Stimulated activated CD4-positive, alpha-beta T cell treated with anti-CD3 and anti-CD28 coated beads, Interleukin-15, amount 100 ng/mL, for 24 hours (primary cell): ENCODE results near the gene GPR137B.
"Not testable (repeated sequence)": the region's sequence is repeated elsewhere in the genome, so short reads cannot be mapped to it uniquely, and the experiment has no call there.

Source experiments
- DNase-seq: peaks from one replicate; pipeline ENCODE4 v3.0.0-alpha.2; 2020

GPR137B gene

DNA sequence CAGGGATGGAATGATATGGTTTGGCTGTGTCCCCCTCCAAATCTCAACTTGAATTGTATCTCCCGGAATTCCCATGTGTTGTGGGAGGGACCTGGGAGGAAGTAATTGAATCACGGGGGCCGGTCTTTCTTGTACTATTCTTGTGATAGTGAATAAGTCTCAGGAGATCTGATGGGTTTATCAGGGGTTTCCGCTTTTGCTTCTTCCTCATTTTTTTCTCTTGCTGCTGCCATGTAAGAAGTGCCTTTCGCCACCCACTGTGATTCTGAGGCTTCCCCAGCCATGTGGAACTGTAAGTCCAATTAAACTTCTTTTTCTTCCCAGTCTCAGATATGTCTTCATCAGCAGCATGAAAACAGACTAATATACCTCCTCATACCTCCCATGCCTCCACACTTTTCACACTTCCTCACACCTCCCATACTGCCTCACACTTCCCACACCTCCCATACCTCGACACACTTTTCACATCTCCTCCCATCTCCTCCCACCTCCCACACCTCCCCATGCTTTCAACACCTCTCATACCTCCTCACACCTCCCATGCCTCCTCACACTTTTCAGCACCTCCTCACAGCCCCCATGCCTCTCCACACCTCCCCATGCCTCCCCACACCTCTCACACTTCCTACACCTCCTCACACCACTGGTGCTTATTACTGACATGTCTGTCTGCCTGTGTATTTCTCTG is 21.3 kb downstream of the GPR137B start:
- DNase-seq: no peak

DNA sequence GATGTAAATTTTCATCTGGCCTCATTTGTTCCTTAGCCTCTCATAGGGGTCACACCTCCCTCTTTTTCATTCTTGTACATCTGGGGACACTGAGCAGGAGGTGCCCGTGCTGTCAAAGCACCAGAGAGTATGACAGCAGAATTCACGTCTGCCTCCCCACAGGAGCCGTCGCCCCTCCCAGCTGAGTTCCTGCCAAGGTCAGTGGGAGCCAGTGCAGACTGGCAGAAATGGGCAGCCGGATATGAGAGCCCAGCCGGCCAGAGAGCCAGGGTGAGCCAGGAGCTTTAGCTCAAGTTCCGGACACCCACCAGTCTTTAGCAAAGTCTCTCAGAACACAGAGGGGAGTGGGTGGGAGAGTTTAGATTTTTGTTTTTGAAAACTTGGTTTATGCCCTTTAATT is 21.9 kb downstream of the GPR137B start:
- DNase-seq: no peak

DNA sequence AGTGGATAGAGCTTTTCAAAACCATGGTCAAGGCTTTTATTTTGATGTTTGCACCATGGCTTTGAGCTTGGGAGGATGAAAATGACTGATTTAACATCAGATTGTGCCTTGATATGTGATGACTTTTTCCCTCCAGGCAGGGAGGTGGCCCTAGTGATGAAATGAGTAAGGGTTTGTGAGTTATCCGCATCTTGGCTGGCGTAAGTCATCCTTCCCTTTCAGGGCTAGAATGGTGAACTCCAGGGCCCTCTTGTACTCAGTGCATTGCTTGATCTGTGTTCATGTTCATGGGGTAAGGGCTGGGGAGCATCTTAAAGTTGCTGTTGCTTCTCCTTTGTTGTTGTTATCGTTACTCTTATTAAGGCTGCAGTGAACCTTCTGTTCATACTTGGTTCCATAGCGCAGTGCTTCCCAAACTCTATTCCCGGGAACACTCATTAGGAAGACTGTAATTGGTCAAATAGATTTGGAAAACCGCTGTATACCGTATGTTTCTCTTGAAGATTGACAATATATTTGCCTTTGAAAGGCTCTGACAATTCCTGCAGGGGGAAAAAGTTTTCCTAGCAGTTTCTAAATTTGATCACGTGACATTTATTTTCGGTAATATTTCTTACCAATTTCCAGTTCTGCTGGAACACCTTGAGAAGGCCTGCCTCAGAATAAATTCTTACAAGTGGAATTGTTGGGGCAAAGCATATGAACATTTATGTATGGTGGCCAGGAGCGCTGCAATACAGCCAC is 23.1 kb downstream of the GPR137B start:
- no peak for DNase-seq

DNA sequence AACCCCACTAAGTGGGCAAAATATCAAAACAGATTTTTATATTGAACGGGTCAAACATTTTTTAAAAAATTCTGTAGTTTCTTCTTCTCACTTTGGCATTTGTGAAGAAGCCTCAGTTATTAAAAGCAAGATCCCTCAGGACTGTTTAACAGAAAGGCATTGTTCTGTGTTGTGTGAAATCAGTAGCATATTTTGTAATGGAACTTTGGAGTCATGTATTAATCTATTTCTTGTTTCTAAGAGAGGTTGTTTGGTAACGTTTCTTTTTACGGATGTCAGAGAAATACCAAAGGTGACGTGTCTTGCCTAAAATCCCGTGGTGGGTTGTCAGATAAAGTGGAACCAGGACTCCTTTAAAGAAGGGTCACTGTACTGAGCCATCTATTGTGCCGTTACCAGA is 23.7 kb downstream of the GPR137B start:
- DNase-seq: no peak

DNA sequence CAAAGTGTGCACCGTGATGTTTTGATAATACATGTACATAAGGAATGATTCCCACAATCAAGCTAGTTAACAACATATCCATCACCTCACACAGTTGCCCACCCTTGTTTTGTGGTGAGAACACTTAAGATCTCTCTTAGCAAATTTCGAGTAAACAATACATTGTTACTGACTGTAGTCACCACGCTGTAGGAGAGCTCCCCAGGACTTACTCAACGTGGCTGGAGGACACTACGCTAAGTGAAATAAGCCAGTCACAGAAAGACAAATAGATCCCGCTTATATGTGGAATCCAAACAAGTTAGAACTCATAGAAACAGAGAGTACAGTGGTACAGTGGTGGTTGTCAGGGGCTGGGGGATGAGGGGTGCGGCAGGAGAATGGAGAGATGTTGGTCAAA is 24.8 kb downstream of the GPR137B start:
- DNase-seq: no peak

DNA sequence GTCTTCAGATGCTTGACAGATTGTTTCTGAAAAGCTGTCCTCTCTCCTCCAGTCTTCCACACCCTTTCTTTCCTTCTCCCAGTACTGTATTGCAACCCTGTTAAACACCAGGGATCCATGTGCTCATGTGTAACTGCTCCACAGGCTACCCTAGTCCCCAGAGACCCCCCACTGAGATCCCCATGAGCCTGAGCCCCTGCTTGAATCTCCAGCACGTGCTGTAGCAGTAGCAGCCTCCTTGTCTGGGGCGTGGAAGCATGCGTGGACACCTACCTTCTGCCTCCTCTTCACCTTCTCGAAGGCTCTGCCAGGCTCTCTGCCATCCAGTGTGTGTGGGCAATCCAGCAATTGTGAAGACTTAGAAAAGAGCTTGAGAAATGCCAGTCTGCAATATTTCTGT is 25.2 kb downstream of the GPR137B start:
- no peak for DNase-seq

DNA sequence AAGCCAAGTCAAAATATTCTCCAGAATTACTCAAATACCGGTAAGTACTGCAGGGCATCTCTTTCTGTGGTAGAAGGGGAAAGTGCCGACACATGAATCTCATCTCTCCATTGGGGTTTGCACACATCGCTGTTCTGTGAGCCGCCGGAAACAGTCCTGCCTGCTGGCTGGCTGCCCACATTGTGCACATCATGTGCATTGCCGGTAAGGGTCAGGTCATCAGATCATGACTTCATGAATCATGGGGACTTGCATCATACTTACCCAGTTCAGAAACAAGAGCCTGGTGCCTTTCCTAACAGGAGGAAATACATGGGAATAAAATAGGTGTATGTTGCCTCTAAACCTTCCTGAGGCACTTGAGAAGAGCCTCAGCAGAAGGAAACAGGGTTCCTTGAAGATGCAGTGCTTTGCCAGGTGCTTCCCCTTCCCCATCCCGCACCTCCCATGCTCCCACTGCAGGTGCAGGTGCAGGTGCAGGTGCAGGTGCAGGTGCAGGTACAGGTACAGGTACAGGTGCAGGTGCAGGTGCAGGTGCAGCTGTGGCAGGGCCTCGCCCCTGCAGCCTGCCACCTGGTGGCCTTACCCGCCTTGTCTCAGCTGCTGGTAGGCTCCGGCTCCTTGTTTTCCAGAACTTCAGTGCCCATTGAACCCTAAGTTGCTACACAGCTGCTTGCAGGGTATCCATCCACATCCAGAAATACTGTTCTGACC is 26.5 kb downstream of the GPR137B start:
- peak; percentile 30 for DNase-seq

DNA sequence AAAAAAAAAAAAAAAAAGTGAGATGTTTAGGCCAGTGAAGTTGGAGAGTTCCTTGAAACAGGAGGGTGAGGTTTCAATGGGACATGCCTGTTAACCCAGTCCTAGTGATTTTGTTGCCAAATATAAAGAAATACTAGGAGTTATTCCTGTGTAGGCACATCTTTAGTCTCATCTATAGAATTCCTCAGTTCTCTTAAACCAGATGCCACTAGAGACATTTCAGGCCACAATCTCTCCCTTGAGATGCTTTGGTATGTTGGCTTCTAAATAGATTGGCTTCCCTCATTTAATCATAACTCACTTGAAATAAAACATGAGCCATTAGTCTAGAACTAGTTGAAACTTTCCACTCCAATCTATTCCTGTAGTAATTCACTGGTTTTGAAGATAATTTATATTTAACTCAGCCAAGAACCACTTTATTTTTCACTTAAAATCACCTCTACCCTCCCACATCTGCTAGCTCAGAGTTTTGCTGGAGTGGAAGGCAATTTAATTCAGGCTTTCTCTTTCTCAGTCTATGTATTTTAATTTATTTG is 29.8 kb downstream of the GPR137B start:
- DNase-seq: no peak

DNA sequence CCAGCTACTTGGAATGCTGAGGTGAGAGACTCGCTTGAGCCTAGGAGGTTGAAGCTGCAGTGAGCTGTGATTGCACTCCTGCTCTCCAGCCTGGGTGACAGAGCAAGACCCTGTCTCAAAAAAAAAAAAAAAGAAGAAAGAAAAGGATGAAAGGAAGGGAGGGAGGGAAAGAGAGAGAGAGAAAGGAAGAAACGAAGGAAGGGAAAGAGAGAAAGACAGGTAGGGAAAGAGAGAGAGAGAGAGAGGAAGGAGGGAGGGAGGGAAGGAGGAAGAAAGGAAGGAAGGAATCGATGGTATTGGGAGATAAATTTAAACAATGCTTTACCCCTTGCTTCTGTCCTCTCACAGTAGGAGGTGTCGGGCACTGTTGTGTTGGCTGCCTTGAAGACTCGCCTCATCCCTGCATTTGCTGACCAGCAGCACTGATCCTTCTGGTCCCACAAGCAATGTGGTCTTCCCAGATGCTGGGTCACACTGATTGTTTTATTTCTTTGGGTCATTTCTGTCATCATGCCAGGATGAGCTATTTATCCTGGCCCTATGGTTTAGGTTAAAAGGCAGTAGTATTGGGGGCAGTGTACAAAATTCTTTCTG is 30.9 kb downstream of the GPR137B start:
- no peak for DNase-seq

DNA sequence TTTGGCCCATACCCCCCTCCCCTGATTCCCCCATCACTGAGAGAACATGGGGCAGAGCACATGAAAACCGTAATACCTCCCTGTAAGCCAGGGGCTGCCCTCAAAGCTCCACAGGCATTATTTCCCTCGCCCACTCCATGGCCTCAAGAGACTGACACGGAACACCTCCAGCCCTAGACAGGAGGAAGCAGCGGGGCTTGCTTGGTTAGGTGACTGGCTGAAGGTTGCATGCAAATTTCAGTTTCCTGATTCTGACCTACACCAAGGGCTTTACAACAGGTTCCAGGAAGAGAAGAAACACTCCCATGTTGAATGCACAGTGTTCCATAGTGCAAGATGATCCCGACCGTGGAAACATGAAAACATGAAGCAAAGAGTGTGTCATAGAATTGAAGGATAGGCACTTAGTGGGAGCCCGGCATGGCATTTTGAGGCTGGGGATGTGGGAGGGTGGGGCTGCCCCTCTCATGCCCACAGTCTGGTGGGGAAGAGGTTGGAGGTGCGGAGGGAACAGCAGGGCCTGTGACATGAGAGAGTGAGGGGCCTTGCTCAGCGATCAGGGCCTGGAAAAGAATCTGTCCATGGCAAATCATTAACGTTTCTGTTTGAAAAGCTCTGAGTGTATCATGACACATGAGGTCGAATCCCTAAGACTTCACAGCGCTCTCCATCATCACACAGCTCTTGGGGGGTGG is 33.5 kb downstream of the GPR137B start:
- DNase-seq: no peak

DNA sequence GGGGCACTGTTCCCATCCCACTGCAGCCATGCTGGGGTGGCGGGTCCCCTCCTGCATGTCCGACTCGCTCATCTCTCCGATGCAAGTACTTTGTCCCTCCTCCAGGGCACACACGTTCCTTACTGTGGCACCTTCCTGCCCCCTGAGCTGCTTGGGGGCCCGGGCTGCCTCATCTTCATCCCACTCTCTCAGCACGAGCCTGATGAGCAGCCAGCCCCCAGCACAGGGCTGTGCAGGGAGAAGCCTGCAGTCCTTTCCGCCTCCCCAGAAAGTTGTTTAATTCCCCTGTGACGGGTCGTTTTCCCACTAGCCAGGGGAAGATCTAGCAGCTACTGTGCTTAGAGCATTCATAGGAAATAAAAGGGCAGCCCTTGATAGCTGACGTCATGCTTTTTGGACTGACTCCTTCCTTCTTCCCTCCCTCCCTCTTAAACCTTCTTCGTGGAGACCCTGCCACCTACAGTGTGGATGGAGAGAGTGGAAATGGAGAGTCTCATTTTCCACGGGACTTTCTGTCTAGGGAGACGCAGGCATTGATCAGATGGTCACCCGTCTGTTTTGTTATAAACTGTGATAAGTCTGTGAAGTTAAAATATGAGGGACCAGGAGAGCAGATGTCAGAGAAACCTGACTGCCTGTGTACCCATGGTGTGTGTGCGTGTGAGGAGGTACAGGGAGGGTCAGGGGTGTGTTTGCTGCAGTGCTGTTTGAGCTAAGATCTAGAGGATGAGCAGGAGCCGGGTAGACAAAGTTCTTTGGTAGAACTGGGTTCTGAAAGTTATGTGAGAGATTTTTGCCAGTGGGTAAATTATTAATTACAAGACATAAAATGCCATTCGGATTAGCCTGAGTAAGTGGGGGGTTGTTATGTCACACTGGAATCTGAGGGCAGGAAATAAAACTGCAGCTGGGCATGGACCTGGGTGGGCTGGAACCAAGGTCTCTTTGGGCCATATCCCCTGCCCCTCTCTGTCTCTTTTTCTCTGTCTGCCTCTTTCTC is 34.3 kb downstream of the GPR137B start:
- DNase-seq: no peak

DNA sequence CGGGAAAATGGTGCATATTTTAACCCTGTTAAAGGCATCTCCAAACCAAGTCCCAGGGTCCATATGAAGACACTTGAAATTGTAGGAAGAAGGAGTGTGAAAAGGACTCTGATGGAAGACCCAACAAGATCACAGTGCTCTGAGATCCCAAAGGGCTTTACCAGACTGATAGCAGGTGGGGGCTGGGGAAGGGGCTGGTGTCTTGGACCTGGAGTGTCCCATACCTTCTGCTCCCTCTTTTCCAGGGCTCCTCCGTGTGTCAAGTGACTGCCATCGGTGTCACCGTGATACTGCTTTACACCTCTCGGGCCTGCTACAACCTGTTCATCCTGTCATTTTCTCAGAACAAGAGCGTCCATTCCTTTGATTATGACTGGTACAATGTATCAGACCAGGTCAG is 37.3 kb downstream of the GPR137B start:
- no peak for DNase-seq

DNA sequence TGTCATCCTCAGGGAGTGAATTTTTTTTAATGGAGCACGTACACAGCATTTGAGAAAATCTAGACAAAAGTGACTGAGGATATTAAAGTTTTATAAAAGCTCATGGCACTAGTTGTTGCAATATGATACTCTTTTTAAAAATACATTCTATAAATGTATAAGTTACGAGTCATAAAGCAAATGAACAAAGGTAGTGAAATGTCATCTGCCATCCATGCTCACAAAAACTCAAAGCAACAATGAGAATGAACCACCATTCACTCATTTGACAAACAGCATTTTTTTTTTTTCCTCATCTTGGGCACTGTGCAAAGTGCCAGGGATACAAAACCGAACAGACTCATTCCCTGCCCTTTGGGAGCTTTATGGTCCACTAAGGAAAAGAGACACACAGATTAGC is 38.7 kb downstream of the GPR137B start:
- no peak for DNase-seq

DNA sequence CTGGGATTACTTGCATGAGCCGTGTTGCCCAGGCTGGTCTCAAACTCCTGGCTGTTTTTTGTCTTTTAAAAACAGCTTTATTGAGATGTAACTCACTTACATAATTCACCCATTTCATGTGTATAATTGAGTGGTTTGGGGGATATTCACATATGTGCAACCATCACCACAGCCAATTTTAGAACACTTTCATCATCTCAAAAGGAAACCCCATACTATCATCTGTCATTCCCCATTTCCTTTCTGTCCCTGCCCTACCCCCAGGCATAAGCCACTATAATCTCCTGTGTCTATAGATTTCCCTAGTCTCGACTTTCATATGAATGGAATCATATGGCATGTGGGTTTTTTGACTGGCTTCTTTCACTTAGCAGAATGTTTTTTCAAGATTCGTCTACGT is 43.3 kb downstream of the GPR137B start:
- DNase-seq: no peak

DNA sequence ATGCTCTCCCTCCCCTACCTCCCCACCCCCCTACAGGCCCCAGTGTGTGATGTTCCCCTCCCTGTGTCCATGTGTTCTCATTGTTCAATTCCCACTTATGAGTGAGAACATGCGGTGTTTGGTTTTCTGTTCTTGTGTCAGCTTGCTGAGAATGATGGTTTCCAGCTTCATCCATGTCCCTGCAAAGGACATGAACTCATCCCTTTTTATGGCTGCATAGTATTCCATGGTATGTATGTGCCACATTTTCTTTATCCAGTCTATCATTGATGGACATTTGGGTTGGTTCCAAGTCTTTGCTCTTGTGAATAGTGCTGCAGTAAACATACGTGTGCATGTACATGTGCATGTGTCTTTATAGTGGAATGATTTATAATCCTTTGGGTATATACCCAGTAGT is 44.1 kb downstream of the GPR137B start:
- not testable (repeated sequence) for DNase-seq

DNA sequence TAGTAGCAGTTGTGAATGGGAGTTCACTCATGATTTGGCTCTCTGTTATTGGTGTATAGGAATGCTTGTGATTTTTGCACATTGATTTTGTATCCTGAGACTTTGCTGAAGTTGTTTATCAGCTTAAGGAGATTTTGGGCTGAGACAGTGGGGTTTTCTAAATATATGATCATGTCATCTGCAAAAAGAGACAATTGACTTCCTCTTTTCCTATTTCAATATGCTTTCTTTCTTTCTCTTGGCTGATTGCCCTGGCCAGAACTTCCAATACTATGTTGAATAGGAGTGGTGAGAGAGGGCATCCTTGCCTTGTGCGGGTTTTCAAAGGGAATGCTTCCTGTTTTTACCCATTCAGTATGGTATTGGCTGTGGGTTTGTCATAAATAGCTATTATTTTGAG is 45.7 kb downstream of the GPR137B start:
- DNase-seq: not testable (repeated sequence)

DNA sequence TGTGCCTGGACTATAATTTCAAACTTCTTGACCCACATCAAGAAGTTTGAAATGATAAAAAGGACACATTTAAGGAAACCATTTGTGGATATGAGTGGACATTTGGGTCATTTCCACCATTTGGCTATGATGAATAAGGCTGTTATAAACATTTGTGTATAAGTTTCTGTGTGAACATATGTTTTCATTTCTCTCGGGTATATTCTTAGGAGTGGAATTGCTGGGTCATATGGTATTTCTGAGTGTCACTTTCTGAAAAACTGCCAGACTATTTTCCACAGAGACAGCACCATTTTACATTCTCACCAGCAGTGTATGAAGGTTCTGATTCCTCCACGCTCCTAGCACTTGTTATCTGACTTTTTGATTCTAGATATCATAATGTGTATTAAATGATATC is 50.8 kb downstream of the GPR137B start:
- no peak for DNase-seq

DNA sequence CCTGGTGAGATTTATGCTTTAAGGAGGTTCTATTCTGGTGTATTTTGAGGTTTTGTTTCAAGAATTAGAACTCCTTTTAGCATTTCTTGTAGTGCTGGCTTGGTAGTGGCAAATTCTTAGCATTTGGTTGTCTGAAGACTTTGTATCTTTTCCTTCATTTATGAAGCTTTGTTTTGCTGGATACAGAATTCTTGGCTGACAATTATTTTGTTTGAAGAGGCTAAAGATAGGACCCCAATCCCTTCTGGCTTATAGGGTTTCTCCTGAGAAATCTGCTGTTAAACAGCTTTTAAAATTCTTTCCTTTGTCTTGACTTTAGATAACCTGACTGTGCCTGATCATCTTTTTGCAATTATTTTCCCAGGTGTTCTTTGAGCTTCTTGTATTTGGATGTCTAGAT is 58.6 kb downstream of the GPR137B start:
- DNase-seq: no peak

DNA sequence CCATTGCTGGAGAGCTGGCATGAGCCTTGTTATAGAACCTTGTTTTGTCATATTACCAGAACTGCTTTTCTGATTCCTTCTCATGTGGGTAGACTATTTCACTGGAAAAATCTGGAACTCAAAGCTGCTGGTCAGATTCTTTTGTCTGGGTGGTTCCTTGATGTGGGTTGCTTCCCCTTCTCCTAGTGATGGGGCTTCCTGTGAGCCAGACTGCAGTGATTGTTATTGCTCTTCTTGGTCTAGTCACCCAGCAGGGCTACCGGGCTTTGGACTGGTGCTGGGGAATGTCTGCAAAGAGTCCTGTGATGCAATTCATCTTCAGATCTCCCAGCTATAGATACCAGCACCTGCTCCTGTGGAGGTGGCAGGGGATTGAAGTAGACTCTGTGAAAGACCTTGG is 59.4 kb downstream of the GPR137B start:
- no peak for DNase-seq

DNA sequence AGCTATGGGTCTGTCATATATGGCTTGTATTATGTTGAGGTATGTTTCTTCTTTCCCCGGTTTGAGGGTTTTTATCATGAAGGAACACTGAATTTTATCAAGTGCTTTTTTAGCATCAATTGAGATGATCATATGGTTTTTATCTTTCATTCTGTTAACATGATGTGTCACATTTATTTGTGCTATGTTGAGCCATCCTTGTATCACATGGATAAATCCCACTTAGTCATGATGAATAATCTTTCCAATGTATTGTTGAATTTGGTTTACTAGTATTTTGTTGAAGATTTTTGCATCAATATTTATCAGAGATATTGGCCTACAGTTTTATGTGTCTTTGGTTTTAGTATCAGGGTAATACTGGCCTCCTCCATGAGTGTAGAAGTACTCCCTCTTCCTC is 61.7 kb downstream of the GPR137B start:
- no peak for DNase-seq

DNA sequence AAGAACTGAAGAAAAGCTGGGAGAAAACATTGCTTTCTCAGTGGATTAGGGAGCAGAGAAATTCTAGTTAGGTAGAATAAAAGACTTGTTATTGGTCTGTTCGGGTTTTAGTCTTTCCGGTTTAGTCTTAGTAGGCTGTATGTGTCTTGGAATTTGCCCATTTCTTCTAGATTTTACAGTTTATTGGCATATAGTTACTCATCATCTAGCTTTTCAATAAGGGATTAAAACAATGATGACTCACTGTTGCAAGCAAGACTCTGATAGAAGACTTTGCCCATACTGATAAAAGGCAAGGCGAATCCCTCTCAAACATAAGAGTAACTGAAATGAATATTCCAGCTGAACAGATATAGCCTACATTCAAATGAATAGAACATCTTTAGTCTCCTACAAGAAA is 62.3 kb downstream of the GPR137B start:
- DNase-seq: no peak

DNA sequence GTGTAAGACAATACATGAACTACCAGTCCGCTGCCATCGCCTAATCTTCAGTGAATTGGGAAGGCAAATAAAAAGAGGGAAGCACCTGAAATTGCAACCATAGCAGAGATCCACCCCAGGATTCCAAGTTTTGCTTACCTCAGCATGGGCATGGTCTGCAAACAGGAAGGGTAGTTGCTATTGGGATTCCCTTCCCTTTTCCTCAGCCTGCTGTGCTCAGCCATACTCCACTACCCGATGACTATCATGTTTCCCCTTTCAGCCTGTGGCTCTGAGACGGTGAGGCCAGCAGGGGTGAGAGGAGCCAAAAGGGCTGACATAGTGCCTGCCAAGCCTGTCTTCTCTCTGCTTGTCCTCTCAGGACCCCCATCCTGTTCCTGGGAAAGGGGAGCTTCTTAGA is 64.2 kb downstream of the GPR137B start:
- no peak for DNase-seq
